K562 (cell line): ENCODE results near the gene TEP1. TPM values are rescaled to one million over a fixed set of nuclear protein-coding genes. Genes with fewer than 3 reads are reported as not detected.

Experiments
- AFF1 ChIP-seq, 2 experiments: fragments of 450-650 bp; IDR thresholded peaks; 2 replicates each; pipeline ENCODE4 v1.6.1; 2018; ENCODE audit warnings: mild to moderate bottlenecking in 2 of 2, low read depth in 1 of 2; ENCODE audit not compliant: partially characterized antibody in 2 of 2
- ARNT ChIP-seq, 2 experiments: fragments of 450-650 bp; IDR thresholded peaks; 2 replicates each; pipeline ENCODE4 v1.6.1; 2016; ENCODE audit warnings: mild to moderate bottlenecking in 1 of 2
- CBFB ChIP-seq: sonication (generic); formaldehyde crosslinking; IDR thresholded peaks from 2 replicates; pipeline ENCODE4 v1.4.0; 2020; ENCODE audit warnings: mild to moderate bottlenecking, missing genetic modification reagents
- ELF4 ChIP-seq: fragments of 450-650 bp; formaldehyde crosslinking; IDR thresholded peaks from 2 replicates; pipeline ENCODE4 v1.4.0; 2022; ENCODE audit warnings: missing genetic modification characterization
- ESRRA ChIP-seq: fragments of 450-650 bp; IDR thresholded peaks from 2 replicates; pipeline ENCODE4 v1.6.1; 2014; ENCODE audit warnings: low read depth, mild to moderate bottlenecking, moderate library complexity, borderline replicate concordance
- FOXK2 ChIP-seq, 2 experiments: fragments of 450-650 bp; IDR thresholded peaks in 1 of 2; conservative IDR thresholded peaks in 1 of 2; 2 replicates each; pipeline ENCODE4 v1.6.1; 2016; ENCODE audit warnings: low read depth in 2 of 2, mild to moderate bottlenecking in 1 of 2
- HSF4 ChIP-seq: fragments of 250-450 bp; sonication (Bioruptor Pico); IDR thresholded peaks from 2 replicates; pipeline ENCODE4 v2.1.2; 2022; ENCODE audit warnings: mild to moderate bottlenecking, moderate library complexity, borderline replicate concordance
- NFE2 ChIP-seq: IDR thresholded peaks from 2 replicates; pipeline ENCODE4 v1.6.1; 2014; ENCODE audit warnings: antibody characterized with exemption, low read depth
- PHB ChIP-seq: fragments of 250-450 bp; sonication (Bioruptor Pico); IDR thresholded peaks from 2 replicates; pipeline ENCODE4 v1.5.0; 2021
- POLR2AphosphoS2 ChIP-seq: IDR thresholded peaks from 2 replicates; pipeline ENCODE4 v1.6.1; 2012; ENCODE audit warnings: low read length, improper control_type of control experiment
- POLR2AphosphoS5 ChIP-seq: IDR thresholded peaks from 2 replicates; pipeline ENCODE4 v1.6.1; 2011; ENCODE audit warnings: mild to moderate bottlenecking, low read depth, low read length, moderate library complexity; ENCODE audit not compliant: control insufficient read depth, insufficient read depth
- PTBP1 ChIP-seq: fragments of 200-400 bp; formaldehyde crosslinking; IDR thresholded peaks from 2 replicates; pipeline ENCODE4 v1.6.1; 2017; ENCODE audit warnings: low read depth, low read length
- RAD21 ChIP-seq, 2 experiments: fragments of 250-450 bp in 1 of 2; fragments of 450-650 bp in 1 of 2; sonication (Bioruptor Pico) in 1 of 2; formaldehyde crosslinking in 1 of 2; IDR thresholded peaks in 1 of 2; conservative IDR thresholded peaks in 1 of 2; 2 replicates each; pipeline versions ENCODE4 v1.4.0 to v1.8.0; 2020 to 2022; ENCODE audit warnings: mild to moderate bottlenecking in 2 of 2, moderate library complexity in 1 of 2
- RBM25 ChIP-seq: fragments of 200-400 bp; formaldehyde crosslinking; IDR thresholded peaks from 2 replicates; pipeline ENCODE4 v1.6.1; 2018; ENCODE audit warnings: low read length, low read depth, moderate library complexity; ENCODE audit not compliant: severe bottlenecking
- SP1 ChIP-seq: sonication (generic); formaldehyde crosslinking; IDR thresholded peaks from 2 replicates; pipeline ENCODE4 v1.8.1; 2022; ENCODE audit warnings: mild to moderate bottlenecking, missing genetic modification reagents
- TBL1XR1 ChIP-seq, 2 experiments: IDR thresholded peaks; 2 replicates each; pipeline ENCODE4 v1.6.1; 2012; ENCODE audit warnings: improper control_type of control experiment in 2 of 2, low read length in 2 of 2, mild to moderate bottlenecking in 1 of 2
- TBP ChIP-seq: optimal IDR thresholded peaks from 2 replicates; pipeline ENCODE3; 2011; ENCODE audit warnings: low read depth, low read length, improper control_type of control experiment
- ZFP30 ChIP-seq: fragments of 250-450 bp; sonication (Bioruptor Pico); IDR thresholded peaks from 2 replicates; pipeline ENCODE4 v1.8.0; 2022; ENCODE audit warnings: moderate library complexity, mild to moderate bottlenecking, inconsistent platforms, borderline replicate concordance
- ZNF124 ChIP-seq: sonication (generic); formaldehyde crosslinking; IDR thresholded peaks from 2 replicates; pipeline ENCODE4 v1.8.1; 2022; ENCODE audit warnings: missing genetic modification reagents
- ZNF282 ChIP-seq: sonication (generic); formaldehyde crosslinking; IDR thresholded peaks from 2 replicates; pipeline ENCODE4 v1.8.1; 2023; ENCODE audit warnings: missing genetic modification reagents
- ZNF41 ChIP-seq: fragments of 250-450 bp; sonication (Bioruptor Pico); conservative IDR thresholded peaks from 2 replicates; pipeline ENCODE4 v1.4.0; 2020; ENCODE audit warnings: mild to moderate bottlenecking
- ZNF444 ChIP-seq: fragments of 250-450 bp; sonication (Bioruptor Pico); IDR thresholded peaks from 2 replicates; pipeline ENCODE4 v1.4.0; 2020; ENCODE audit warnings: mild to moderate bottlenecking, moderate library complexity
- ZNF445 ChIP-seq: fragments of 250-450 bp; sonication (Bioruptor Pico); IDR thresholded peaks from 2 replicates; pipeline ENCODE4 v1.4.0; 2020; ENCODE audit warnings: low read depth, mild to moderate bottlenecking, moderate library complexity
- polyA plus RNA-seq, 8 experiments: library from polyadenylated mRNA; depleted of rRNA in 4 of 8; stranded (reverse) in 5 of 8; unstranded in 3 of 8; fragments of >200 nt; fragmentation: Nextera tagmentation in 2 of 8; fragmentation: Illumina TruSeq in 1 of 8; extraction: Ambion mirVana in 2 of 8; extraction: Trizol in 1 of 8; gene quantifications; 2 replicates each; pipeline versions ENCODE4 v1.2.1 to v1.2.3, GENCODE V29; 2011 to 2014; ENCODE audit warnings: inconsistent platforms in 1 of 8, missing spikeins in 1 of 8
- total RNA-seq, 7 experiments: library from RNA; depleted of rRNA in 6 of 7; stranded (reverse); fragments of >200 nt in 6 of 7; fragmentation: Illumina TruSeq in 2 of 7; extraction: Trizol in 2 of 7; gene quantifications; 2 replicates each; pipeline versions ENCODE4 v1.2.1 to v1.2.3, GENCODE V29; 2011 to 2021; ENCODE audit warnings: low replicate concordance in 1 of 7
- TF ChIP-seq, protein P1 (sequence below): fragments of 450-650 bp; IDR thresholded peaks from 2 replicates; pipeline ENCODE4 v1.6.1; 2017; ENCODE audit warnings: antibody characterized with exemption

TEP1 gene
- total and polyA plus RNA-seq, 9 of the 15 experiments (the other 6 are each of a cell fraction or from before 2014, with no cell fraction given), result 1.0 to 12.2 (median 7.1) TPM

DNA sequence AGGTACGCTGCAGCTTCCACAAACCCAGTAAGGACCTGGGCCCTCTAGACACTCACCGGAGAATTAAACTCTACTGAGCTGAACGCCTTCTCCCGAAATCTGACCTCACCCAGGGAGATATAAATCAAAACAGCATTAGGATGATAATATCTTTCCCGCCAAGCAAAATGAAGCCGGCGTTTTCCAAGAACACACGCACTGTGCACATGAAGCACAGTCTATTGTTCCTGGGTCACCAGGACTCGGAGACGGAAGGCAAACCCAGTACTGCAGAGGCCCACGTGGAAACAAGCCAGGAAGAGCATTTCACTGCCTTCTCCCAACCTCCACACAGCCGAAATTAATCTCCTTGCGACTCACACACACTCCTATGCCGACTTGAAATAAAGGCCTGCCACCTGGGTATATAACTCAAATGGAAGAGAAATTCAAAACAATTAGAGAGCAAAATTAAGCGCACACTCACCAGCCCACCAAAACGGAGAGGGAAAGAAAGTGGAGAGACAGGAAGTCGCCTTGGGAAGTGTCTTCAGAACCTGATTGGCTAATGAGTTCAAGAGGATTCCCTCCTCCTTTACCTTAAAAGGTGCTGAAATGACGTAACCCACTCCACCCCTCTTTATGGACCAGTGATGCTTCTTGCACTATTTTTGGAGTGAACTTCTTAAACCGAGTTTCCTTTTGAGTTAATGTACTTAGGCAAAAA lies 80.4 kb downstream of the TEP1 start, which contains the start of gene CCNB1IP1 (continued):
- TF ChIP-seq NFE2 (no peak), ZNF41 (CRISPR knock-in tag) (no peak), POLR2AphosphoS5 (0 out of 2 replicates have a peak, but pooled peaks have one; percentile 26), SP1 (CRISPR knock-in tag) (no peak), HSF4 (no peak), POLR2AphosphoS2 (no peak), AFF1 (IDR thresholded peaks at IDR 0.05; ENCODE audit: low read depth in 1 of 2, partially characterized antibody in 2 of 2) (peak; percentile 65 to 72), PTBP1 (no peak), RAD21 (CRISPR knock-in tag; conservative IDR thresholded peaks at IDR 0.05 in 1 of 2, IDR thresholded peaks at IDR 0.05 in 1 of 2) (no peak), ESRRA (0 out of 2 replicates have a peak, but pooled peaks have one; percentile 28), ZNF445 (CRISPR knock-in tag) (no peak), FOXK2 (conservative IDR thresholded peaks at IDR 0.05 in 1 of 2, IDR thresholded peaks at IDR 0.05 in 1 of 2; ENCODE audit: low read depth in 2 of 2) (peak in 1 of 2 experiments; percentile 43; a peak in 2 of 4 replicates), ELF4 (CRISPR knock-in tag) (0 out of 2 replicates have a peak, but pooled peaks have one; percentile 6), ARNT (IDR thresholded peaks at IDR 0.05) (0 out of 4 replicates have a peak, but pooled peaks of 1 of the 2 experiments have one; percentile 24), TBP (peak; percentile 76), CBFB (no peak), PHB (CRISPR knock-in tag) (no peak), ZNF444 (CRISPR knock-in tag) (no peak), RBM25 (peak; percentile 75), ZNF124 (CRISPR knock-in tag) (no peak), TBL1XR1 (IDR thresholded peaks at IDR 0.05; ENCODE audit: low read length in 2 of 2) (no peak), ZFP30 (CRISPR knock-in tag) (no peak), ZNF282 (CRISPR knock-in tag) (no peak)
- TF ChIP-seq, protein P1, sequence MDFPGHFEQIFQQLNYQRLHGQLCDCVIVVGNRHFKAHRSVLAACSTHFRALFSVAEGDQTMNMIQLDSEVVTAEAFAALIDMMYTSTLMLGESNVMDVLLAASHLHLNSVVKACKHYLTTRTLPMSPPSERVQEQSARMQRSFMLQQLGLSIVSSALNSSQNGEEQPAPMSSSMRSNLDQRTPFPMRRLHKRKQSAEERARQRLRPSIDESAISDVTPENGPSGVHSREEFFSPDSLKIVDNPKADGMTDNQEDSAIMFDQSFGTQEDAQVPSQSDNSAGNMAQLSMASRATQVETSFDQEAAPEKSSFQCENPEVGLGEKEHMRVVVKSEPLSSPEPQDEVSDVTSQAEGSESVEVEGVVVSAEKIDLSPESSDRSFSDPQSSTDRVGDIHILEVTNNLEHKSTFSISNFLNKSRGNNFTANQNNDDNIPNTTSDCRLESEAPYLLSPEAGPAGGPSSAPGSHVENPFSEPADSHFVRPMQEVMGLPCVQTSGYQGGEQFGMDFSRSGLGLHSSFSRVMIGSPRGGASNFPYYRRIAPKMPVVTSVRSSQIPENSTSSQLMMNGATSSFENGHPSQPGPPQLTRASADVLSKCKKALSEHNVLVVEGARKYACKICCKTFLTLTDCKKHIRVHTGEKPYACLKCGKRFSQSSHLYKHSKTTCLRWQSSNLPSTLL, result no peak
